Type B pancreatic cell (in vitro differentiated cells): ENCODE measurements around the gene TSHZ2. TPM values are rescaled to one million over a fixed set of nuclear protein-coding genes. Genes with fewer than 3 reads are reported as not detected.
"Not testable (repeated sequence)": the region's sequence is repeated elsewhere in the genome, so short reads cannot be mapped to it uniquely, and the experiment has no call there.

Experiments
- DNase-seq: peaks from one replicate; pipeline ENCODE4 v3.0.0; 2021; ENCODE audit warnings: mixed read lengths; ENCODE audit not compliant: unreplicated experiment; ENCODE audit errors: extremely low spot score
- H3K27ac Mint-ChIP-seq: 2 replicates; pipeline ENCODE4 v1.8.0; 2021; ENCODE audit warnings: mild to moderate bottlenecking, mixed read lengths
- H3K27me3 Mint-ChIP-seq: 2 replicates; pipeline ENCODE4 v1.8.0; 2021; ENCODE audit warnings: mixed read lengths
- H3K36me3 Mint-ChIP-seq: 2 replicates; pipeline ENCODE4 v1.8.0; 2021; ENCODE audit warnings: mixed read lengths
- H3K4me1 Mint-ChIP-seq: one replicate; pipeline ENCODE4 v1.8.0; 2021; ENCODE audit warnings: mixed read lengths; ENCODE audit not compliant: unreplicated experiment
- H3K4me3 Mint-ChIP-seq: 2 replicates; pipeline ENCODE4 v1.8.0; 2021; ENCODE audit warnings: mild to moderate bottlenecking, mixed read lengths
- H3K9me3 Mint-ChIP-seq: 2 replicates; pipeline ENCODE4 v1.8.0; 2021; ENCODE audit warnings: mixed read lengths
- total RNA-seq: library from RNA; stranded (reverse); gene quantifications from 2 replicates; pipeline ENCODE4 v1.2.1, GENCODE V29; 2021; ENCODE audit warnings: low replicate concordance
- TF ChIP-seq, protein P1 (sequence below): fragments of 200-600 bp; sonication (generic); conservative IDR thresholded peaks from 2 replicates; pipeline ENCODE4 v1.5.0; 2021; ENCODE audit warnings: antibody characterized with exemption, mild to moderate bottlenecking

TSHZ2 gene
- total RNA-seq, 1 donor from 2014 or later = 45.5 TPM

DNA sequence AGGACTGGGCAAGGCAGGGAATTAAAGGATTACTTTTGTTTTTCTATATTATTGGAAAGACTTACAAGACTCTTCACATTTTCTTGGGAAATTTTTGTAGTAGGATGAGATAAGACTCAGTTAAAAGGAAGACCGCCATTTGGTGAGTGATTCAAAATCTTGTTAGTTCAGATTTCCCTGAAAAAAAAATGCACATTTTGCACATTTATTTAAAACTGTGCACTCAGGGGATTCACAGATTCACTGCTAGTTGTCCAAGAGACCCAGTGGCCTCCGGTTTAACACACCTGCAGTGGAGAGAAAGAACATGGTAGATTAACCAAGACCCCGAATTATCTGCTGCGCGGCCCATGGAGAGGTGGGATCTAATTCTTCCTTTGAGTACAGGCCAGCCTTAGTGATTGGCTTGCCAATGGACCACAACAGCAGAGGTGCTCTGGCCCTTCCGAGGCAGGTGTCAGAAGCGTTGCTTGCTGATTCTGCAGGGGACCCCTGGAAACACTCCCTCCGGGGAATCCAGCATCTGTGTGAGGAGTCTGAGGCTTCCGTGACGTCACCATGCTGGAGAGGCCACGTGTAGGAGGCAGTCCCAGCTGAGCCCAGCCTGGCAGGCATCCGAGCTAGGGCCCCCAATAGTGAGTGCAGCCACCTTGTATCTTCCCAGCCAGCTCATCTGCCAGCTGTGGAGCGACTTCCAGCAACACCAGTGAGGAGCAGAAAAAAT lies 552.6 kb downstream of the TSHZ2 start:
- Mint-ChIP-seq H3K4me3 (no peak overlapping the region), H3K27me3 (no peaks in the 10 kb centered on the region), H3K36me3 (no peaks in the 10 kb centered on the region), H3K27ac (no peak overlapping the region), H3K9me3 (no peaks in the 10 kb centered on the region), H3K4me1 (peaks cover 7% of the 10 kb centered on the region)
- no peak for DNase-seq
- TF ChIP-seq, protein P1, sequence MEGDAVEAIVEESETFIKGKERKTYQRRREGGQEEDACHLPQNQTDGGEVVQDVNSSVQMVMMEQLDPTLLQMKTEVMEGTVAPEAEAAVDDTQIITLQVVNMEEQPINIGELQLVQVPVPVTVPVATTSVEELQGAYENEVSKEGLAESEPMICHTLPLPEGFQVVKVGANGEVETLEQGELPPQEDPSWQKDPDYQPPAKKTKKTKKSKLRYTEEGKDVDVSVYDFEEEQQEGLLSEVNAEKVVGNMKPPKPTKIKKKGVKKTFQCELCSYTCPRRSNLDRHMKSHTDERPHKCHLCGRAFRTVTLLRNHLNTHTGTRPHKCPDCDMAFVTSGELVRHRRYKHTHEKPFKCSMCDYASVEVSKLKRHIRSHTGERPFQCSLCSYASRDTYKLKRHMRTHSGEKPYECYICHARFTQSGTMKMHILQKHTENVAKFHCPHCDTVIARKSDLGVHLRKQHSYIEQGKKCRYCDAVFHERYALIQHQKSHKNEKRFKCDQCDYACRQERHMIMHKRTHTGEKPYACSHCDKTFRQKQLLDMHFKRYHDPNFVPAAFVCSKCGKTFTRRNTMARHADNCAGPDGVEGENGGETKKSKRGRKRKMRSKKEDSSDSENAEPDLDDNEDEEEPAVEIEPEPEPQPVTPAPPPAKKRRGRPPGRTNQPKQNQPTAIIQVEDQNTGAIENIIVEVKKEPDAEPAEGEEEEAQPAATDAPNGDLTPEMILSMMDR = no peak

GRCh38 chr20:53527196-53527595 lies 555.0 kb downstream of the TSHZ2 start:
- Mint-ChIP-seq H3K4me1 (peaks cover 7% of the 10 kb centered on the region), H3K27ac (no peak overlapping the region), H3K36me3 (no peaks in the 10 kb centered on the region), H3K4me3 (no peak overlapping the region), H3K27me3 (no peaks in the 10 kb centered on the region), H3K9me3 (no peaks in the 10 kb centered on the region)
- TF ChIP-seq, protein P1 = no peak
- no peak for DNase-seq

GRCh38 chr20:53529658-53530057 lies 557.5 kb downstream of the TSHZ2 start:
- H3K9me3 Mint-ChIP-seq = no peaks in the 10 kb centered on the region
- no peak overlapping the region for H3K4me3 Mint-ChIP-seq
- no peaks in the 10 kb centered on the region for H3K27me3 Mint-ChIP-seq
- H3K36me3 Mint-ChIP-seq = no peaks in the 10 kb centered on the region
- H3K27ac Mint-ChIP-seq = no peak overlapping the region
- DNase-seq = no peak
- H3K4me1 Mint-ChIP-seq = peaks cover 7% of the 10 kb centered on the region
- TF ChIP-seq, protein P1 = no peak

GRCh38 chr20:53530440-53530839 lies 558.3 kb downstream of the TSHZ2 start:
- peaks cover 7% of the 10 kb centered on the region for H3K4me1 Mint-ChIP-seq
- H3K9me3 Mint-ChIP-seq = no peaks in the 10 kb centered on the region
- H3K4me3 Mint-ChIP-seq = no peak overlapping the region
- H3K27ac Mint-ChIP-seq = no peak overlapping the region
- no peak for DNase-seq
- no peaks in the 10 kb centered on the region for H3K27me3 Mint-ChIP-seq
- no peaks in the 10 kb centered on the region for H3K36me3 Mint-ChIP-seq
- TF ChIP-seq, protein P1 = no peak

DNA sequence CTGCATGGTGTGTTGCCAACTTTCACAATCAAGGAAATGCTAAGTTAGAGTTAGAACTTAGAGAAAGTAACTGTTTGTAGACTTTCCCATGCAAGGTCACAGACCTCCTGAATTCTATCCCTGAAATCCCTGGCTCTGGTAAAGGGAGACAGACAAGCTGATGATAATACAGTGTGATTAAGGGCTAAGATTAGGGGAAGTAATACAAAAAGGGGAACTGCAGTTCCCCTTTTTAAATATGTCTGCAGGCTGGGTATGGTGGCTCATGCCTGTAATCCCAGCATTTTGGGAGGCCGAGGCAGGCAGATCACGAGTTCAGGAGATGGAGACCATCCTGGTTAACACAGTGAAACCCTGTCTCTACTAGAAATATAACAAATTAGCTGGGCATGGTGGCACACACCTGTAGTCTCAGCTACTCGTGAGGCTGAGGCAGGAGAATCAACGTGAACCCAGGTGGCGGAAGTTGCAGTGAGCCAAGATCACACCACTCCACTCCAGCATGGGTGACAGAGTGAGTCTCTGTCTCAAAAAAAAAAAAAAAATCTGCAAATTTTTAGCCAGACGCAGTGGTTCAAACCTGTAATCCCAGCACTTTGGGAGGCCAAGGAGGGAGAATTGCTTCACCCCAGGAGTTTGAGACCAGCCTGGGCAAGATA lies 560.6 kb downstream of the TSHZ2 start:
- H3K27ac Mint-ChIP-seq, H3K36me3 Mint-ChIP-seq, H3K4me3 Mint-ChIP-seq, H3K27me3 Mint-ChIP-seq, H3K9me3 Mint-ChIP-seq, H3K4me1 Mint-ChIP-seq, DNase-seq: not testable (repeated sequence)

DNA sequence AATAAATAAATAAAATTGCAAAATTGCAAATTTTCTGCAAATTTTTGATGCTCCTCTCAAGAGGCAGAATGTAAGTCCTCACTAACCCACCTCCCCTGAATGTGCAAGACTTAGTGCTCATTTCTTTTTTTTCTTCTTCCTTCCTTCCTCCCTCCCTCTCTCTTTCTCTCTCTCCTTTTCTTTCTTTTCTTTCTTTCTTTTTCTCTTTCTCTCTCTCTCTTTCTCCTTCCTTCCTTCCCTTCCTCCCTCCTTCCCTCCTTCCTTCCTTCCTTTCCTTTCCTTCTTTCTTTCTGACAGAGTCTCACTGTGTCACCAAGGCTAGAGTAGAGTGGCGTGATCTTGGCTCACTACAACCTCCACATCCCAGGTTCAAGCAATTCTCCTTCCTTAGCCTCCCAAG lies 561.3 kb downstream of the TSHZ2 start:
- TF ChIP-seq, protein P1 = no peak
- H3K27ac Mint-ChIP-seq = no peak overlapping the region
- H3K4me3 Mint-ChIP-seq = no peak overlapping the region
- no peaks in the 10 kb centered on the region for H3K36me3 Mint-ChIP-seq
- no peaks in the 10 kb centered on the region for H3K9me3 Mint-ChIP-seq
- DNase-seq = no peak
- no peaks in the 10 kb centered on the region for H3K27me3 Mint-ChIP-seq
- H3K4me1 Mint-ChIP-seq = no peaks in the 10 kb centered on the region
